GM21381 (cell line): ENCODE measurements around the gene RNU6-9.
"Not testable (repeated sequence)": the region's sequence is repeated elsewhere in the genome, so short reads cannot be mapped to it uniquely, and the experiment has no call there.

Experiments
- ATAC-seq: cut with Tn5 transposase; IDR thresholded peaks from one replicate; pipeline ENCODE4 v1.9.1; 2021; ENCODE audit warnings: mild to moderate bottlenecking, moderate library complexity; ENCODE audit not compliant: unreplicated experiment

Gene RNU6-9

GRCh38 chr19:892894-893689, at the start of gene RNU6-9, which contains the start of gene MED16:
Gene RNU6-9, plus strand, starts transcription at chr19:893484.
Gene MED16, minus strand, starts transcription at chr19:893187. Its CDS starts 2,056 bp downstream, at chr19:891131.
- ATAC-seq: peak; percentile 85

- ATAC-seq: no peak
Observed at GRCh38 chr19:843836-844545, 49.3 kb upstream of the RNU6-9 start.

GRCh38 chr19:844546-844971, 48.7 kb upstream of the RNU6-9 start:
- no peak for ATAC-seq

DNA sequence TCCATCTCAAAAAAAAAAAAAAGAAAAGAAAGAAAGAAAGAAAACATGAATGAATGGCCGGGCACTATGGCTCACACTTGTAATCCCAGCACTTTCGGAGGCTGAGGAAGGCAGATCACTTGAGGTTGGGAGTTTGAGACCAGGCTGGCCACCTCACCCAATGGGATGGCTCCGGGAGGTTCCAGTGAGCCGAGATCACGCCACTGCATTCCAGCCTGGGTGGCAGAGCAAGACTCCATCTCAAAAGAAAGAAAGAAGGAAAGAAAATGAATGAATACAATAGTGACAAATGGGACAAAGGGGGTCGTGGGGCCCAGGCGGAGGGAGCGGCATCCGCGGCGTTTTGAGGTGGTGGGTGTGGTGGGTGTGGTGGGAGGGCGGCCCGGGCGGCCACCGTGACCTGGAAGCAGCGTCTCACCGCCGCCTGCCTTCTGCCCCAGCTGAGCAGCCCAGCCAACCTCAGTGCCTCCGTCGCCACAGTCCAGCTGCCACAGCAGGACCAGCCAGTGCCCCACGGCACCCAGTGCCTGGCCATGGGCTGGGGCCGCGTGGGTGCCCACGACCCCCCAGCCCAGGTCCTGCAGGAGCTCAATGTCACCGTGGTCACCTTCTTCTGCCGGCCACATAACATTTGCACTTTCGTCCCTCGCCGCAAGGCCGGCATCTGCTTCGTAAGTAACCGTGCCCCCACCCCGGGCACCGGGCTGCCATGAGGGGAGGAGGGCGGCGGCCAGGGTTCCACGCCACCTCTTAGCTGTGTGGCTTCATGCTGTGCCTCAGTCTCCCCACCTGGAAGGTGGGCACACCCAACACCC, 47.4 kb upstream of the RNU6-9 start:
- no peak for ATAC-seq

DNA sequence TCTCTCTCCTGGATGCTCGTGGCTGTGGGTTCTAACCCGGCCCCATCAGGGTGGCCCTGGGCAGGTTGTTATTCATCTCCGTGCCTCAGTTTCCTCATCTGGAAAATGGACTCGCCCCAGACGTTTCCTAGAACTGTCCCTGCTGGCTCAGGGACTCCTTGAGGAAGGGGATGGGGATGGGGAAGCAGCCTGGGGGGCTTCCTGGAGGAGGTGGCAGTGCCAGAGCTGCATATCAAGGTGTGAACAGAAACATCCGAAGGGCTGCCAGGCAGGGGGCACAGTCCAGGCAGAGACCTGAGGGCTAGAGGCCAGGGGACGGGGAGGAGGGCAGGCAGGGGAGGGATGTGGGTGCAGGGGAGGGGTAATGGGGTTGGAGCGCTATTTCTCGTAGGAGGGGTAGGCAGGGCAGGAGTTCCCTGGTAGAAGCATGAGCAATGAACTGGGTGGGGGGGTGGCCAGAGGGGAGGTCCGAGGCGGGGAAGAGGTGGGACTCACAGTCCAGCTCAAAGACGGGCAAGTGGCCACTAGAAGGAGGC, 44.8 kb upstream of the RNU6-9 start:
- no peak for ATAC-seq

- ATAC-seq: not testable (repeated sequence)
Observed at GRCh38 chr19:849195-849594, 44.1 kb upstream of the RNU6-9 start.

DNA sequence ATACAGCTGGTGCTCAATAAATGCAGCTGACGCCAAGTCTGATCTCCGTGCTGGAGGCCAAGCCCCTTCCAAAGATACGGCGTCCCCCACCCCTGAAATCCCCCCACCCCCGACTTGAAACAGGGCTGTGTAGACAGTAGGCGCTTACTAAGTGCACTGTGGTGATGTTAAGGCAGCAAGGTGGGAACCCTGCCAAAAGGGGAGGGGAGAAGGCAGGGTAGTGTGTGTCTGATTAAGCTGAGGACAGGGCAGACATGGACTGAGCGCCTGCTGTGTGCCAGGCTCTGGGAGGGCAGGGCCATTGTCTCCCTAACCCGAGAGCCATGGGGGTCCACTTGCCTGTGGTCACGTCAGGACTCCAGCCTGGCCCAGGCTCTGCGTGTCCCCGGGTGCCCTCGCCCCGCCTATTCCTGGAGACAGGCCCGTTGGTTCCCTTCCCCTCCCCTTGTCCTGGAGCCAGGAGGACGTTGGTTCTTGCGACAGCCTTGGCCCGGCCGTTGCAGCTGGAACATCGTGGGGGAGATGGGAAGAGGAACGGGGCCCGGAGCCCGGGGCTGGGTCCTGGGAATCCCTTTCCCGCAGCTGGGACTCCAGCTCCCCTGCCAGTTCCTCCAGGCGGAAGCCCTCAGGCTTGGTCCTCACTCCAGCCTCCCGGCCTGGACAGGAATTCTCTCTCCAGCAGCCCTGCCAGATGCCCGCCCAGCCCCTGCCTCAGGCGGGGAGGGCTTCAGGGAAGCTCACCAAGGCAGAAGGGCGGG, 42.9 kb upstream of the RNU6-9 start:
- no peak for ATAC-seq

DNA sequence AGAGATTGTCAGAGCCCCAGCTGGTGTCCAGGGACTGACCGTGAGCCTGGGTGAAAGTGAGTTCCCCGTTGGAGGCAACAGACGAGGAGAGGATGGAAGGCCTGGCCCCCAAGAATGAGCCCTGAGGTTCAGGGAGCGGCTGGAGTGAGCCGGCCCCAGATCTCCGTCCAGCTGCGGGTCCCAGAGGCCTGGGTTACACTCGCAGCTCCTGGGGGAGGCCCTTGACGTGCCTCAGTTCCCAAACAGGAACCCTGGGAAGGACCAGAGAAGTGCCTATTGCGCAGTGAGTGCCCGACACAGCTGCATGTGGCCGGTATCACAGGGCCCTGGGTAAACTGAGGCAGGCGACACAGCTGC, 42.3 kb upstream of the RNU6-9 start:
- ATAC-seq: no peak

DNA sequence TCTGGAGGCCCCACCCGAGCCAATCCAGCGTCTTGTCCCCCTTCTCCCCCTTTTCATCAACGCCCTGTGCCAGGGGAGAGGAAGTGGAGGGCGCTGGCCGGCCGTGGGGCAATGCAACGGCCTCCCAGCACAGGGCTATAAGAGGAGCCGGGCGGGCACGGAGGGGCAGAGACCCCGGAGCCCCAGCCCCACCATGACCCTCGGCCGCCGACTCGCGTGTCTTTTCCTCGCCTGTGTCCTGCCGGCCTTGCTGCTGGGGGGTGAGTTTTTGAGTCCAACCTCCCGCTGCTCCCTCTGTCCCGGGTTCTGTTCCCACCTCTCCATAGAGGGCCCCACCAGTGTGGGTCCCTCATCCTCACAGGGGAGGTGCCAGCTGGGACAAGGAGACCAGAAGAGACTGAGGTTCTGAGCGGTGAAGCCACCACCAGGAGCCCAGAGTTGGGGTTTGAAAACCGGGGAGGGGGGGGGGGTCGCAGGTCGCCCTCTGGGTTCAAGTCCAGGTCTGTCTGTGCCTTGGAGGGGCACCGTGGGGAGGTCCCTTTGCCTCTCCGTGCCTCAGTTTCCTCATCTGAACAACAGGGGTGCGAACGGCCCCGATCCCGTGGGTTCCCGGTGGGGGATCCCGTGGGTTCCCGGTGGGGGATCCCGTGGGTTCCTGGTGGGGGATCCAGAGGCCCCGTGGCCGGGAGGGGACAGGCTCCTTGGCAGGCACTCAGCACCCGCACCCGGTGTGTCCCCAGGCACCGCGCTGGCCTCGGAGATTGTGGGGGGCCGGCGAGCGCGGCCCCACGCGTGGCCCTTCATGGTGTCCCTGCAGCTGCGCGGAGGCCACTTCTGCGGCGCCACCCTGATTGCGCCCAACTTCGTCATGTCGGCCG, 40.9 kb upstream of the RNU6-9 start, which contains the start of gene ELANE:
TSS of gene ELANE (plus strand) at position 168 of the 878 bp plus-strand sequence. CDS start at position 194, 26 bp downstream.
- no peak for ATAC-seq

GRCh38 chr19:853014-853585, 40.2 kb upstream of the RNU6-9 start:
- ATAC-seq: no peak

- not testable (repeated sequence) for ATAC-seq
Observed at GRCh38 chr19:853614-854220, 39.6 kb upstream of the RNU6-9 start.

GRCh38 chr19:854549-854948, 38.7 kb upstream of the RNU6-9 start:
- no peak for ATAC-seq

DNA sequence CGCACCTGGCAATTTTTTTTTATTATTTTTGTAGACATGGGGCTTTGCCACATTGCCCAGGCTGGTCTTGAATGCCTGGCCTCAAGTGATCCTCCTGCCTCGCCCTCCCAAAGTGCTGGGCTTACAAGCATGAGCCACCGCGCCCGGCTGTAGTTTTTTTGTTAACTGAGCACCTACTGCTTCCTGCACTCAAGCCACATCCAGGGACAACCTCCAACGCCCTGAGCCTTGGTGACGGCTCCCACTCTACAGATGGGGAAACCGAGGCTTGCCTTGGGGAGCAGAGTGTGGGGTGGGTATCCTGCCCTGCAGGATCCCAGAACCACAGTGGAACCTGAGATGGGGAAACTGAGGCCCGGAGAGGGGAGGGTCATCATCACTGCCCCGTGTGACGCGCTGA, 38.1 kb upstream of the RNU6-9 start:
- ATAC-seq: no peak

DNA sequence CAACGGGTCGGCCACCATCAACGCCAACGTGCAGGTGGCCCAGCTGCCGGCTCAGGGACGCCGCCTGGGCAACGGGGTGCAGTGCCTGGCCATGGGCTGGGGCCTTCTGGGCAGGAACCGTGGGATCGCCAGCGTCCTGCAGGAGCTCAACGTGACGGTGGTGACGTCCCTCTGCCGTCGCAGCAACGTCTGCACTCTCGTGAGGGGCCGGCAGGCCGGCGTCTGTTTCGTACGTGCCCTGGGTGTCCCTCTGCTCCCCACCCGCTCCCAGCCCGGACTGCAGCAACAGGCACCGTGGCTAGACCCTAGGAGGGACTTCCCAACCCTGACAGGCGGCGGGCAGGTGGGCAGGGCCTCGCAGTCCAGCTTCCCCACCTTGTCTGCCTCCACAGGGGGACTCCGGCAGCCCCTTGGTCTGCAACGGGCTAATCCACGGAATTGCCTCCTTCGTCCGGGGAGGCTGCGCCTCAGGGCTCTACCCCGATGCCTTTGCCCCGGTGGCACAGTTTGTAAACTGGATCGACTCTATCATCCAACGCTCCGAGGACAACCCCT, 37.6 kb upstream of the RNU6-9 start:
- no peak for ATAC-seq

GRCh38 chr19:858284-858683, 35.0 kb upstream of the RNU6-9 start:
- no peak for ATAC-seq

DNA sequence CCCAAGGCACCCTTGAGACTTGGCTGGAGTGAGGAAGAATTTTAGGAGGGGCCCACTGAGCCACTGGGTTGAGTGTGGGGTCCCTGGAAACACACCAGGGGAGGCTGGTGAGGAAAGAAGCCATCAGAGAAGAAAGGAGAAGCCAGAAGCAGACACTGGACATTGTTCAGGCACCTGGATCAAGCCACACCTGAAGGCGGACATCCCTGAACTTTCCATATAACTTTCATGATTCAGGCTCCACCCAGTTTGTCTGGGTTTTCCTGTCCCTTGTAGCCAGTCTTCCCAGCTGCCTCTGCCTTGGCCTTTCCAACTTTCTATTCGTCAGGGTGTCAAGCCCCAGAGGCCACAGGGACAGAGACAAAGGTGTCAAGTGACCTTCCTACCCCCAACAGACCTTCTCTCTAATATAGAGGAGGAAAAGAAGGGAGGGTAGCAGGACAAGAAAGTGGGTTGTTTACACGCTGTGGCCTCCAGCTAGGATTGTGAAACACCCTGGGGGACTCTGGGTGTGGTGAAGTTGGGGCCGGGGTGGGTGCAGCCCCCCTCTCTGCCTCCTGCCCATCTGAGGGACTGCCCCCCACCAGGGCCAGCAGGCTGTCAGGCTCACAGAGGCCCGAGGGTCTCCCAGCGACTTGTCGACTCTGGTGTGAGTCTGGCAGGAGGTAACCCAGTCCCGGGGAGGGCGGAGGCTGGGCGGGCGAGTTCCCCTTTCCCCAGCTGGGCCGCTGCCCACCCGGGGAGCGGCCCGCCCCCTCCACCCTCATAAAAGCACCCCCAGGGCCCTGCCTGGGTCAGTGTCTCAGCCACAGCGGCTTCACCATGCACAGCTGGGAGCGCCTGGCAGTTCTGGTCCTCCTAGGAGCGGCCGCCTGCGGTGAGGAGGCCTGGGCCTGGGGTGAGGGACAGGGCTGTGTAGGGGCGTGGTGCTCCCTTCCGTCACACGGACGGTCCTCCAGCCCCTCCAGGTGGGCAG, 34.1 kb upstream of the RNU6-9 start, which contains the start of gene CFD:
TSS of gene CFD (plus strand) at position 797 of the 976 bp plus-strand sequence. CDS start at position 823, 26 bp downstream.
- no peak for ATAC-seq
